Measurements from ENCODE around the gene SLC35E3. TPM values are rescaled to one million over a fixed set of nuclear protein-coding genes. Genes with fewer than 3 reads are reported as not detected.
"Not testable (repeated sequence)": the region's sequence is repeated elsewhere in the genome, so short reads cannot be mapped to it uniquely, and the experiment has no call there.

The SLC35E3 gene
- total RNA-seq, 4 donors from 2014 or later: 1.7 to 4.9 (median 3.1) TPM

GRCh38 chr12:68805592-68806120 lies 59.7 kb downstream of the SLC35E3 start:
- Histone ChIP-seq H3K9me3 (no peaks in the 10 kb centered on the region), H3K4me1 (peaks cover 9 to 21% (median 17%) of the 10 kb centered on the region in 4 donors), H3K27ac (replicated peaks in 1 of 4) (no peak overlapping the region), H3K4me3 (no peak overlapping the region), H3K27me3 (no peaks in the 10 kb centered on the region), H3K36me3 (peaks cover 0 to 13% (median 10%) of the 10 kb centered on the region in 4 donors)
- 94% methylated on average over 7 of the region's 7 CpGs for WGBS
- TF ChIP-seq EP300 (IDR thresholded peaks at IDR 0.05): no peak
- no peak for TF ChIP-seq CTCF (IDR thresholded peaks at IDR 0.05)
- no peak for TF ChIP-seq POLR2AphosphoS5 (IDR thresholded peaks at IDR 0.05)
- no peak for TF ChIP-seq POLR2A (IDR thresholded peaks at IDR 0.05; ENCODE audit: low read depth)
- DNase-seq (ENCODE audit: extremely low spot score): no peak
- intact Hi-C loops (cut with DNase I): loop anchor here (5.0 kb wide), 1 partner anchor 58 kb away; the partner anchor contains the start of gene SLC35E3

DNA sequence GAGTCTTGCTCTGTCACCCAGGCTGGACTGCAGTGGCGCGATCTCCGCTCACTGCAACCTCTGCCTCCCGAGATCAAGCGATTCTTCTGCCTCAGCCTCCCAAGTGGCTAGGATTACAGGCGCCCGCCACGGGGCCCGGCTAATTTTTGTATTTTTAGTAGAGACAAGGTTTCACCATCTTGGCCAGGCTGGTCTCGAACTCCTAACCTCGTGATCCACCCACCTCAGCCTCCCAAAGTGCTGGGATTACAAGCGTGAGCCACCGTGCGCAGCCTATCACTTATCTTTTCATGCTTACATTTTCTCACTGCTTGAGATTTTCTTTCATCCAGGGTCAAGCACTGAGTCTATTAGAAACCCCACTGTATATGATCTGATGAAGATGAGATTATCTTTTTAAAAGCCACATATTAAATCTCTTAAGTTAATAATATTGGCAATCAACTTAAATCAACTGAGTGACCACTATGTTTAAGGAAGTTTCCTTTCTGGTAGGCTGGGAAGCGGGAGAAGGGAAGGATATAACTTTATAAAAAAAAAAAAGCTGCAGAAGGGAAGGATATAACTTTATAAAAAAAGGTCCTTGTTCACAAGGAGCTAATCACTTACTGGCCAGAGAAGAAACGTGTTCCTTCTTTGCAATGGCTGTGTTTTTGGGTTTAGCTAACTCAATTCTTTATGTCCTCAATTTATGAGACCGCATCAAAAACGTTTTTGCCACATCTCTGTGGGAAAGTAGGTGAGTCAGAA lies 60.7 kb downstream of the SLC35E3 start:
- Histone ChIP-seq H3K4me1 (peaks cover 9 to 29% (median 25%) of the 10 kb centered on the region in 4 donors), H3K9me3 (no peaks in the 10 kb centered on the region), H3K4me3 (peak overlapping the region; percentile 85 to 99 (median 91)), H3K27ac (replicated peaks in 1 of 4) (peak overlapping the region; percentile 96 to 100 (median 98)), H3K36me3 (peaks cover 0 to 20% (median 15%) of the 10 kb centered on the region in 4 donors), H3K27me3 (no peaks in the 10 kb centered on the region)
- intact Hi-C loops (cut with DNase I): loop anchor here (5.0 kb wide), 1 partner anchor 59 kb away; the partner anchor contains the start of gene SLC35E3
- TF ChIP-seq CTCF (IDR thresholded peaks at IDR 0.05): no peak
- no peak for TF ChIP-seq EP300 (IDR thresholded peaks at IDR 0.05)
- TF ChIP-seq POLR2A (IDR thresholded peaks at IDR 0.05; ENCODE audit: low read depth): no peak
- TF ChIP-seq POLR2AphosphoS5 (IDR thresholded peaks at IDR 0.05): no peak
- WGBS: 88% methylated on average over 18 of the region's 18 CpGs
- no peak for DNase-seq (ENCODE audit: extremely low spot score)

DNA sequence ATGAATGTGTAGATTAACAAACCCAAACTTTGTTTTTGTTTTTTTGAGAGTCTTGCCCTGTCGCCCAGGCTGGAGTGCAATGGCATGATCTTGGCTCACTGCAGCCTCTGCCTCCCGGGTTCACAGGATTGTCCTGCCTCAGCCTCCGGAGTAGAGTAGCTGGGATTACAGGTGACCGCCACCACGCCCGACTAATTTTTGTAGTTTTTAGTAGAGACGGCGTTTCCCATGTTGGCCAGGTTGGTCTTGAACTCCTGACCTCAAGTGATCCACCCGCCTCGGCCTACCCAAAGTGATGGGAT lies 61.2 kb downstream of the SLC35E3 start:
- Histone ChIP-seq H3K4me1 (peaks cover 14 to 32% (median 29%) of the 10 kb centered on the region in 4 donors), H3K27ac (replicated peaks in 1 of 4) (peak overlapping the region; percentile 96 to 100 (median 98)), H3K4me3 (peak overlapping the region; percentile 85 to 99 (median 91)), H3K36me3 (peaks cover 0 to 24% (median 16%) of the 10 kb centered on the region in 4 donors)
- DNase-seq (ENCODE audit: extremely low spot score); H3K27me3 ChIP-seq; H3K9me3 ChIP-seq: not testable (repeated sequence)
- intact Hi-C loops (cut with DNase I): loop anchor here (5.0 kb wide), 1 partner anchor 60 kb away; the partner anchor contains the start of gene SLC35E3
- WGBS: 18% methylated on average over 9 of the region's 10 CpGs

- Histone ChIP-seq H3K27me3 (no peaks in the 10 kb centered on the region), H3K36me3 (peaks cover 0 to 29% (median 16%) of the 10 kb centered on the region in 4 donors), H3K27ac (replicated peaks in 1 of 4) (peak within 1 kb of the TSS; percentile 96 to 100 (median 98)), H3K4me1 (peaks cover 19 to 38% (median 35%) of the 10 kb centered on the region in 4 donors), H3K9me3 (no peaks in the 10 kb centered on the region), H3K4me3 (peak within 1 kb of the TSS; percentile 85 to 99 (median 91))
- DNase-seq (ENCODE audit: extremely low spot score): peak; percentile 98
- TF ChIP-seq POLR2AphosphoS5 (IDR thresholded peaks at IDR 0.05) (peak; percentile 93 to 98), POLR2A (IDR thresholded peaks at IDR 0.05; ENCODE audit: low read depth) (peak; percentile 79), EP300 (IDR thresholded peaks at IDR 0.05) (no peak), CTCF (IDR thresholded peaks at IDR 0.05) (peak; percentile 71 to 95 (median 75))
- intact Hi-C loops (cut with DNase I): loop anchor here (5.0 kb wide), 1 partner anchor 60 kb away; the partner anchor contains the start of gene SLC35E3
- 2% methylated on average over 25 of the region's 72 CpGs for WGBS
These were observed 61.8 kb downstream of the SLC35E3 start, which contains the start of gene MDM2 for GRCh38 chr12:68807576-68808387. Gene MDM2 (plus strand): TSS chr12:68808177. CDS start chr12:68808478, 301 bp downstream.

All from esophagus muscularis mucosa (tissue), 4 donors.